ENCODE measurements around the gene SYT11. TPM values are rescaled to one million over a fixed set of nuclear protein-coding genes. Genes with fewer than 3 reads are reported as not detected.
"Not testable (repeated sequence)": the region's sequence is repeated elsewhere in the genome, so short reads cannot be mapped to it uniquely, and the experiment has no call there.

The SYT11 gene
- total RNA-seq, 2 donors from 2014 or later = 1.2 to 4.6 TPM

DNA sequence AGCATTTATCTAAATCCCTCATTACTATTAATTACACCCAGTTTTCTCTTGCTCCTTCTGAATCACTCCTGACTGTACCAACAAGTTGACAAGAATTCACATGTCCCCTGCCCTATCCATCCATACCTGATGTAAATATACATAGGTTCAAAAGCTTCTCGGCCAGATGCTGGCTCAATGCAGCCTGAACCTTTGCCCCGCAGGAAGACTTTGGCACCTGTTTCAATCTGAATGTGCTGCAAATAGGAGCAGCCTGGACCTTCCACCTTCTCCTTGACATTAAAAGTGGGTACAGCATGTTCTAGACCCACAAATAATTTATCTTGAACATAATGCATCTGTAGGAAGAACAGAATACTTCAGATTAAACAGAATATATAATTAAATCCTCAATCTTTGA, 66.1 kb downstream of the SYT11 start:
- peaks cover 5% of the 10 kb centered on the region for H3K4me1 ChIP-seq
- H3K27ac ChIP-seq = no peak overlapping the region
- H3K4me3 ChIP-seq = no peak overlapping the region
- intact Hi-C loops (cut with DNase I) = no loop called here
- TF ChIP-seq, protein P1, sequence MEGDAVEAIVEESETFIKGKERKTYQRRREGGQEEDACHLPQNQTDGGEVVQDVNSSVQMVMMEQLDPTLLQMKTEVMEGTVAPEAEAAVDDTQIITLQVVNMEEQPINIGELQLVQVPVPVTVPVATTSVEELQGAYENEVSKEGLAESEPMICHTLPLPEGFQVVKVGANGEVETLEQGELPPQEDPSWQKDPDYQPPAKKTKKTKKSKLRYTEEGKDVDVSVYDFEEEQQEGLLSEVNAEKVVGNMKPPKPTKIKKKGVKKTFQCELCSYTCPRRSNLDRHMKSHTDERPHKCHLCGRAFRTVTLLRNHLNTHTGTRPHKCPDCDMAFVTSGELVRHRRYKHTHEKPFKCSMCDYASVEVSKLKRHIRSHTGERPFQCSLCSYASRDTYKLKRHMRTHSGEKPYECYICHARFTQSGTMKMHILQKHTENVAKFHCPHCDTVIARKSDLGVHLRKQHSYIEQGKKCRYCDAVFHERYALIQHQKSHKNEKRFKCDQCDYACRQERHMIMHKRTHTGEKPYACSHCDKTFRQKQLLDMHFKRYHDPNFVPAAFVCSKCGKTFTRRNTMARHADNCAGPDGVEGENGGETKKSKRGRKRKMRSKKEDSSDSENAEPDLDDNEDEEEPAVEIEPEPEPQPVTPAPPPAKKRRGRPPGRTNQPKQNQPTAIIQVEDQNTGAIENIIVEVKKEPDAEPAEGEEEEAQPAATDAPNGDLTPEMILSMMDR (IDR thresholded peaks at IDR 0.05) = no peak
- no peak overlapping the region for H3K9ac ChIP-seq (ENCODE audit: low read depth in 2 of 2, low read length in 2 of 2)
- H3K9me3 ChIP-seq = no peaks in the 10 kb centered on the region
- H3K36me3 ChIP-seq = peaks cover 26% of the 10 kb centered on the region
- no peak for DNase-seq
- no peaks in the 10 kb centered on the region for H3K27me3 ChIP-seq

DNA sequence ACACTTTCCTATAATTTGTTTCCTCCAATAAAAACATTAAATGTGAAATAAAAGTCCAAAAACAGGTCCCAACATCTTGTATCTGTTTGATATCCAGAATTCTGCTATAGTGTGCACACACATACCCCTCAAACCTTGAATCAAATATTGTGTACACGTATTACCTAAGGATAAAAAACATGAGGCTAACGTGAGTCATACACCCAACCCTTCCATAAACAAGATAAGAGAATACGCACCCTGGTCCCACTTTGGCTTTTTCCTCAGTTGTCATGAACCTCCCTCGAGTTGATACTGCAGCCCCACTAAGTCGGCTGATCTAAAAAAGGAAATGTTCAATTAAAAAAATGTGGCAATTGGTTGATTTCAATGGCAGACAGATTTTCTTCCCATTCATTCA, 69.7 kb downstream of the SYT11 start:
- intact Hi-C loops (cut with DNase I) = no loop called here
- peaks cover 18% of the 10 kb centered on the region for H3K4me1 ChIP-seq

DNA sequence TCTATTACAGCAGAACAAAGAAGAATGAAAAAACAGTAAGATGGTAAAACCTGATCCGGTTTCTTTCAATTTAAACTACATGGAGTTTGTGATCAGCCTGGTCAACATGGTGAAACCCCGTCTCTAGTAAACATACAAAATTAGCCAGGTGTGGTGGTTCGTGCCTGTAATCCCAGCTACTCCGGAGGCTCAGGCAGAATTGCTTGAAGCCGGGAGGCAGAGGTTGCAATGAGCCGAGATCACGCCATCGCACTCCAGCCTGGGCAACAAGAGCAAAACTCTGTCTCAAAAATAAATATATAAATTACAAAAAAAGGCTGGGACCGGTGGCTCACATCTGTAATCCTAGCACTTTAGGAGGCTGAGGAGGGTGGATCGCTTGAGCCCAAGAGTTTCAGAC, 71.4 kb downstream of the SYT11 start:
- Histone ChIP-seq H3K9ac (ENCODE audit: low read depth in 2 of 2, low read length in 2 of 2) (peak overlapping the region; percentile 18 to 66), H3K36me3 (peaks cover 13% of the 10 kb centered on the region), H3K4me1 (peaks cover 18% of the 10 kb centered on the region), H3K4me3 (peak overlapping the region; percentile 11), H3K27ac (peak overlapping the region; percentile 46)
- H3K27me3 ChIP-seq; DNase-seq; H3K9me3 ChIP-seq; intact Hi-C loops (cut with DNase I): not testable (repeated sequence)

More for the DNA sequence above, 69.7 kb downstream of the SYT11 start:
- no peak overlapping the region for H3K4me3 ChIP-seq
- TF ChIP-seq, protein P1 (IDR thresholded peaks at IDR 0.05) = no peak
- no peak overlapping the region for H3K9ac ChIP-seq (ENCODE audit: low read depth in 2 of 2, low read length in 2 of 2)
- H3K9me3 ChIP-seq = no peaks in the 10 kb centered on the region
- H3K27ac ChIP-seq = no peak overlapping the region
- no peak for DNase-seq
- H3K27me3 ChIP-seq = no peaks in the 10 kb centered on the region
- H3K36me3 ChIP-seq = peaks cover 18% of the 10 kb centered on the region

DNA sequence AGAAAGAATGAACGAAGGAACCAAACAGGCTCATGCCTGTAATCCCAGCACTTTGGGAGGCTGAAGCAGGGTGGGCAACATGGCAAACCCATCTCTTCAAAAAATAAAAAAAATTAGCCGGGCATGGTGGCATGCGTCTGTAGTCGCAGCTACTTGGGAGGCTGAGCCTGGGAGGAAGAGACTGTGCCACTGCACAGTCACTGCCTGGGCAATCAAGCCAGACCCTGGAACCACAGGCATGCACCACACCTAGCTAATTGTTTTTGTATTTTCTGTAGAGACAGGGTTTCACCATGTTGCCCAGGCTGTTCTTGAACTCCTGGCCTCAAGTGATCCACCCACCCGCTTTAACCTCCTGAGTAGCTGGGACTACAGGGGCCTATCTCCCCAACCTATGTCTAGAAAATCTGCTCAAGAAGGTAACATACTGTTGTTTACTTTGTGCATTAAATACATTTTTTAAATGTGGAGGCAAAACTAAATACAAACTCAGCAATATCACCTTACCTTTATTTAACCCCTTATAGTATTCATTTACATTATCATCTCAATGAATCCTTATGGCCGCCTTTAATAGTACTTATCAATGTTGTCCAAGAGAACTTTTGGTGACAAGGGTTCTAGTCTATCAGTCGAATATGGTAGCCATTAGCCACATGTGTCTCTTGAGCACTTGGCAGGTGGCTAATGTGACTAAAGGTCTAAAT, 72.1 kb downstream of the SYT11 start:
- TF ChIP-seq, protein P1 (IDR thresholded peaks at IDR 0.05) = no peak
- Histone ChIP-seq H3K4me1 (peaks cover 18% of the 10 kb centered on the region), H3K27ac (peak overlapping the region; percentile 46), H3K9ac (ENCODE audit: low read depth in 2 of 2, low read length in 2 of 2) (peak overlapping the region in 1 of 2 donors; percentile 66), H3K27me3 (no peaks in the 10 kb centered on the region), H3K4me3 (peak overlapping the region; percentile 11), H3K36me3 (peaks cover 6% of the 10 kb centered on the region), H3K9me3 (no peaks in the 10 kb centered on the region)
- intact Hi-C loops (cut with DNase I) = no loop called here
- no peak for DNase-seq

DNA sequence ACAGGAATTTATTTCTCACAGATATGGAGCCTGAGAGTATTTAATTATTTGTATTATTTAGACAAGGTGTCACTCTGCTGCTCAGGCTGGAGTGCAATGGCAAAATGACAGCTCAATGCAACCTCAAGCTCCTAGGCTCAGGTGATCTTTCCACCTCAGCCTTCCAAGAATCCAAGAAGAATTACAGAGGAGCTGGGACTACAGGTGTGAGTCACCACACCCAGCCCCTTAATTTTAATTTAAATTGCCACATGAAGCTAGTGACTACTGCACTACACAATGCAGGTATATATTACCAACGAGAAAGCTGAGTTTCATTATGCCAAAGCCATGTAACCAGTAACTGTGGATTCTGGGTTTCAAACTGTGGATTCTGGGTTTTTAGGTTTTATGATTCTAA, 72.7 kb downstream of the SYT11 start:
- H3K4me1 ChIP-seq = peaks cover 18% of the 10 kb centered on the region
- peak overlapping the region; percentile 46 for H3K27ac ChIP-seq
- H3K9me3 ChIP-seq = no peaks in the 10 kb centered on the region
- TF ChIP-seq, protein P1 (IDR thresholded peaks at IDR 0.05) = no peak
- intact Hi-C loops (cut with DNase I) = no loop called here
- no peak overlapping the region for H3K9ac ChIP-seq (ENCODE audit: low read depth in 2 of 2, low read length in 2 of 2)
- no peaks in the 10 kb centered on the region for H3K27me3 ChIP-seq
- no peaks in the 10 kb centered on the region for H3K36me3 ChIP-seq
- H3K4me3 ChIP-seq = peak overlapping the region; percentile 77
- no peak for DNase-seq

DNA sequence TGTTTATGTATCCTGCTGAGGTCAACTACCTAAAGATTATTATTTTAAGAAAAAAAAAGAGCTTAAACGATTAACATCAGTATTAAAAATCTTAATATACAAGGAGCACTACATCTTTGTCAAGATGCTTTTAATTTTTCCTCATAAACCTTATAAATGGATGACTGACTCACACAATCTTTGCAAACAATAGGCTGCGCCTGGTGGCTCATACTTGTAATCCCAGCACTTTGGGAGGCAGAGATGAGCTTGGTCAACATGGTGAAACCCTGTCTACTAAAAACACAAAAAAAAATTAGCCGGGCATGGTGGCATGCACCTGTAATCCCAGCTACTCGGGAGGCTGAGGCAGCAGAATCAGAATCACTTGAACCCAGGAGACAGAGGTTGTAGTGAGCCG, 73.1 kb downstream of the SYT11 start:
- no peak overlapping the region for H3K9ac ChIP-seq (ENCODE audit: low read depth in 2 of 2, low read length in 2 of 2)
- intact Hi-C loops (cut with DNase I) = no loop called here
- peak overlapping the region; percentile 77 for H3K4me3 ChIP-seq
- DNase-seq = no peak
- no peaks in the 10 kb centered on the region for H3K36me3 ChIP-seq
- H3K4me1 ChIP-seq = peaks cover 18% of the 10 kb centered on the region
- H3K27me3 ChIP-seq = no peaks in the 10 kb centered on the region
- peak overlapping the region; percentile 89 for H3K27ac ChIP-seq
- no peaks in the 10 kb centered on the region for H3K9me3 ChIP-seq
- TF ChIP-seq, protein P1 (IDR thresholded peaks at IDR 0.05) = no peak

Measured in colonic mucosa (tissue), 4 donors.